Subcutaneous adipose tissue (tissue), 4 donors: ENCODE results near the gene MMP11. TPM values are rescaled to one million over a fixed set of nuclear protein-coding genes. Genes with fewer than 3 reads are reported as not detected.

ENCODE experiments used
- total RNA-seq, 4 donors: library from RNA; depleted of rRNA; stranded (reverse); fragments of >200 nt; gene quantifications; one replicate each; pipeline ENCODE4 v1.1.0, GENCODE V29; 2016
- TF ChIP-seq, protein P1 (sequence below): fragments of 450-650 bp; IDR thresholded peaks from one replicate; pipeline ENCODE4 v1.5.1; 2016; ENCODE audit warnings: low read depth, mild to moderate bottlenecking, control low read depth, antibody characterized with exemption, moderate library complexity

The MMP11 gene
- total RNA-seq, 4 donors from 2014 or later, result 2.1 to 2.8 (median 2.2) TPM

DNA sequence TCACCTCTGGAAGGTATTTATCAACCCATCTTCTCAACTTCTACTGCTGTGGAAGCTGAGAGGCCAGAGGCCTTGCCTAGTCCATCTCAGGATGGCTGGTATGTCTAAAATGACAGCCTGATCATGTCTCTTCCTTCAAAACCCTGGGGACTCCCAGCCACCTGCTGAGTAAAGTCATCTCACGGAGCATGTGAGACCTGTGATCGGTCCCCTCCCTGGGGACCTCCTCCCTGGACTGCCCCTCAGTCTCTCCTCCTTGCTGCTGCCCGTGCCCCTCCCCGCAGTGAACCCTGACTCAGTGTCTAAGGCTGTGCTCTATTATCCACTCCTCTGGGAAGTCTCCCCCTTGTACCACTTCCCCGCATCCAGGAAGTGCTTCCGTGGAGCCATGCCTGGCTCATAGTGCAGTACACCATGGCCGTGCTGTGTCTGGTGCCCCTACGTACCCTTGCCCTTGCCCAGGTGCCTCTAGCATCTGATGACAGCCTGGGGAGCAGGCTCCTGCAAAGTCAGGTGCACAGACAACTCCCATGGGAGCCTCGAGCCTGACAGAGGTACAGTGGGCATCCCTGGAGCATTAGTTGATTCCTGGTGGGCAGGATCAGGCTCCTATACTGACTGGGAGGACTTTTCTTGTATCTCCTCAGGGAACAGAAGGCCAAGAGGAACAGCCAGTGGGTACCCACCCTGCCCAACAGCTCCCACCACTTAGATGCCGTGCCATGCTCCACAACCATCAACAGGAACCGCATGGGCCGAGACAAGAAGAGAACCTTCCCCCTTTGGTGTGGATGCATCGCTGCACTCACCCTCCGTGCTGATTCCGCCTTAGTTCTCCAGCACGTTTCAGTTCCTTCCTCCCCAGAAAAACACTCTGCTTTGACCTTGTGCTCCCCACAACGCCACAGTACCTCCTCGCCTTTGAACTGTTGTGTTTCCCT is 27.9 kb downstream of the MMP11 start:
- TF ChIP-seq, protein P1, sequence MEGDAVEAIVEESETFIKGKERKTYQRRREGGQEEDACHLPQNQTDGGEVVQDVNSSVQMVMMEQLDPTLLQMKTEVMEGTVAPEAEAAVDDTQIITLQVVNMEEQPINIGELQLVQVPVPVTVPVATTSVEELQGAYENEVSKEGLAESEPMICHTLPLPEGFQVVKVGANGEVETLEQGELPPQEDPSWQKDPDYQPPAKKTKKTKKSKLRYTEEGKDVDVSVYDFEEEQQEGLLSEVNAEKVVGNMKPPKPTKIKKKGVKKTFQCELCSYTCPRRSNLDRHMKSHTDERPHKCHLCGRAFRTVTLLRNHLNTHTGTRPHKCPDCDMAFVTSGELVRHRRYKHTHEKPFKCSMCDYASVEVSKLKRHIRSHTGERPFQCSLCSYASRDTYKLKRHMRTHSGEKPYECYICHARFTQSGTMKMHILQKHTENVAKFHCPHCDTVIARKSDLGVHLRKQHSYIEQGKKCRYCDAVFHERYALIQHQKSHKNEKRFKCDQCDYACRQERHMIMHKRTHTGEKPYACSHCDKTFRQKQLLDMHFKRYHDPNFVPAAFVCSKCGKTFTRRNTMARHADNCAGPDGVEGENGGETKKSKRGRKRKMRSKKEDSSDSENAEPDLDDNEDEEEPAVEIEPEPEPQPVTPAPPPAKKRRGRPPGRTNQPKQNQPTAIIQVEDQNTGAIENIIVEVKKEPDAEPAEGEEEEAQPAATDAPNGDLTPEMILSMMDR, result no peak

DNA sequence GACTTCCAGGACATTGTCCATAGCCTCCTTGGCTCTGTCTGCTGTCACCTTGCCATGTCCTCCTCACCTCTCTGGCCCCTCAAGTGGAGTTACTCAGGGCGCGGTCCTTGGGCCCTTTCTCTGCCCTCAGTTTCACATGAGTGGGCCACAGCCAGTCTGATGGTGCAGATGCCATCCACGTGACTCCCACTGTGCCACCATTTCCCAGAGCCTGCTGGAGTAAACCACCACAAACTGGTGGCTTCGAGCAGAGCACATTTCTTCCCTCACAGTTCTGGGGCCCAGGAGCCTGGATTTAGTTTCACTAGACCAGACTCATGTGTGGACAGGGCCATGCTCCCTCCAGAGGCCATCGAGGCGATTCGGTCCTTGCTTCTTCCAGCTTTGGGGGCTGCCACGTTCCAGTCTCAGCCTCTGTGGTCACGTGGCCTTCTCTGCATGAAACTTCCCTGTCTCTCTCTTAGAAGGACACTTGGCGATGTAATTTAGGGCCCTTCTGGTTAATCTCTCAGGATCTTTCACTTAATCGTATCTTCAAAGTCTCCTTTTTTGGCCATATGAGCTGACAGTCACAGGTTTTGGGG is 28.7 kb downstream of the MMP11 start:
- TF ChIP-seq, protein P1, result no peak

DNA sequence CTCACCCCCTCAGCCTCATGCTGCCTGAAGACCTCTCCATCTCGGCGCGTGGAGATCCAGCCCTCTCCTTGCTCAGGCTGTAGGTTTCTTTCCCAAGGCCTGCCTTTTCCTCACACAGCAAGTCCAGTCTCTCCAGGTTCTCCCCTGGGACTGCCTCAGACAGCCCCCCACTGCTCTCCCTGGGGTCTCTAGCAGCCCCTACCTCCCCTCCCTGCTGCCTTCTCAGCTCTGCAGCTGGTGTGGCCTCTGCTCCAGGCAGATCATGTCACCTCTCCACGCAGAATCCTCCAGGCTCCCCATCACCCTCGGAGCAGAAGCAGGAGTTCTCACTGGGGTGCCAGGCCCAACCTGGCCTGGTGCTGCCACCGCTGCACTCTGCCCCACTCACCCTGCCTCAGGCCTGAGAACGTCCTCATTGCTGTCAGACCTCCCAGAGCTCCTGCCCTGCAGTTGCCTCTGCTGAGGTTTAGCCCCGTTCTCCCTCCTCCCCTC is 29.3 kb downstream of the MMP11 start:
- TF ChIP-seq, protein P1, result no peak

DNA sequence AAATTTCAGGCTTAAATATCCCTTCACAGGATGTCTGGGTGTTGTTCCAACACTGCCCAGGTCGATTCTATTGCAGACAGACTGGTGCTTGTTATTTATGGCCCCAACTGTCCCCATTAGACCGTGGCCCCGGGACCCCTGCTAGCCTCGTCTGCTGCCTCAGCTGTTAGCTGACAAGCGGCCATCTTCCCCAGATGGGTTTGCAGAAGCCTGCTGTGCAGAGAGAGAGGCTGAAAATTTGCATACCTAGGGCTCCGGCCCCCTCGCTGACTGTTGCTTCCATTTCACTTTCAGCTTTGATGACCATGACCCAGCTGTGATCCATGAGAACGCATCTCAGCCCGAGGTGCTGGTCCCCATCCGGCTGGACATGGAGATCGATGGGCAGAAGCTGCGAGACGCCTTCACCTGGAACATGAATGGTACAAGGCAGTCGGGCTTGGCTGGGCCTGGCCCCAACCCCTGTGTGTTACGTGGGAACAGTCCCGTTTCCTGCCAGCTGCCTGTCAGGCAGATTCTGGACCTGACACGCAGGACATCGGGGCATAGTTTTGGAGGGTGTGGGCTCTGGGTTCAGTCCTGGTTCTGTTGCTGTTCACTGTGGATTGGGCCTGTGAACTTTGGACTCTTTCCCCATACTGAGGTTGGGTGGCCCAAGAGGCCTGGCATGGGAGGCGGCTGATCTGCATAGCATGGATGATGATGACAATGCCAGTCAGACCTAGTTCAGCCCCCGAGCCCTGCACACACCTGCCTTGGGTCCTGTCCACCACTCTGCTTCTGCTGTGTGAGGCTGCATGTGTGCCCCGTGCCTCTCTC is 30.6 kb downstream of the MMP11 start:
- TF ChIP-seq, protein P1, result no peak

DNA sequence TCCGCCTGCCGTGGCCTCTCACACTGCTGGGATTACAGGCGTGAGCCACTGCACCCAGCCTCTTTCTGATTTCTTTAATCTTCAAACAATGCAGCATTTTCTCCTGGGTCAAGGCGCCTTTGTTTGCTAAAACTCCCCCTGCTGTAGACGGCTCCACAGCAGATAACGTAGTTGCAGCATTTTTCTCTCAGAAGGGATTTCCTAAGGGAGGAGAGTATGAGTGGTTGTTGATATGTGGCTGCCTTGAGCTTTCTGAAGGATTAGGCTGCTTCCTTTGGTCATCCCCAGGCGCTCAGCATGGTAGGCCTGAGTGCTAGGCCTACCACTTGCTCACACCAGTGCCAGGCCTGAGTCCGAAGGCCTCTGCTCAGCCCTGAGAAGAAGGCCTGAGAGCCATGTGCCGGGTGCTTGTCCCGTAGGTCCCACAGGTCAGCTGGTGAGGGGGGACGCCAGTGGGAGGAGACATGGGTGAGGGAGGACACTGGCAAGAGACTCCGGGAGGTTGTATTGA is 32.2 kb downstream of the MMP11 start:
- TF ChIP-seq, protein P1, result no peak

DNA sequence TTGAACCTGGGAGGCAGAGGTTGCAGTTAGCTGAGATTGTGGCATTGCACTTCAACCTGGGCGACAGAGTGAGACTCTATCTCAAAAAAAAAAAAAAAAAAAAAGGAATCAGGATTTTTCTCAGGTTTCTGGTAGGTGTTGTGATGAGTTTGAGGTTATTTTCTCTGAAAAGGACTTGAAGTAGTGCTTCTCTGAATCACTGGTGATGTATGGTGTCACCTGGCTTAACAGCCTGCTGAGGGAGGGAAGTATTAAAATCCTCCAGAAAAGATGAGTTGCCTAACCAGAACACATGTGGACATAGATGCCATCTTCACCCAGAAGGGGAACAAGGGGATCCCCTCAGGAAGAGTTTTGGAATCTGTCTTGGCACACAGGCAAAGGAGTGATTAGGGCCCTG is 34.2 kb downstream of the MMP11 start:
- TF ChIP-seq, protein P1, result no peak
